GM23338 (cell line): Measurements from ENCODE around the gene HOXD4. TPM values are rescaled to one million over a fixed set of nuclear protein-coding genes. Genes with fewer than 3 reads are reported as not detected.

Experiments used
- ATAC-seq: fragments of 200-7000 bp; cut with Tn5 transposase; 3 replicates; pipeline ENCODE4 v1.9.1; 2020
- DNase-seq: peaks from one replicate; pipeline ENCODE4 v3.0.0-alpha.2; 2015; ENCODE audit warnings: low spot score
- H2AFZ ChIP-seq: fragments of 200-600 bp; sonication (generic); 2 replicates; pipeline ENCODE4 v1.8.0; 2016; ENCODE audit warnings: antibody characterized with exemption, mild to moderate bottlenecking, moderate library complexity
- H3F3A ChIP-seq: fragments of 200-600 bp; sonication (generic); replicated peaks from 2 replicates; pipeline ENCODE4 v1.8.0; 2017; ENCODE audit warnings: antibody characterized with exemption, mixed run types, low read depth
- H3K27ac ChIP-seq: fragments of 200-600 bp; sonication (generic); 2 replicates; pipeline ENCODE4 v1.6.1; 2016; ENCODE audit warnings: low read depth
- H3K27me3 ChIP-seq: fragments of 200-600 bp; sonication (generic); 2 replicates; pipeline ENCODE4 v1.8.0; 2016; ENCODE audit warnings: mild to moderate bottlenecking, mixed run types, moderate library complexity; ENCODE audit not compliant: insufficient read depth
- H3K36me3 ChIP-seq: fragments of 200-600 bp; sonication (generic); 2 replicates; pipeline ENCODE4 v1.8.0; 2016; ENCODE audit warnings: mild to moderate bottlenecking; ENCODE audit not compliant: insufficient read depth
- H3K4me1 ChIP-seq: fragments of 200-600 bp; sonication (generic); 2 replicates; pipeline ENCODE4 v1.8.0; 2016; ENCODE audit warnings: mild to moderate bottlenecking, moderate library complexity; ENCODE audit not compliant: insufficient read depth
- H3K4me2 ChIP-seq: fragments of 200-600 bp; sonication (generic); 2 replicates; pipeline ENCODE4 v1.7.1; 2017; ENCODE audit warnings: mixed run types
- H3K4me3 ChIP-seq: fragments of 200-600 bp; sonication (generic); 2 replicates; pipeline ENCODE4 v1.6.1; 2016; ENCODE audit warnings: mixed run types
- H3K79me2 ChIP-seq: fragments of 200-600 bp; sonication (generic); replicated peaks from 2 replicates; pipeline ENCODE4 v1.8.0; 2017; ENCODE audit warnings: mild to moderate bottlenecking; ENCODE audit not compliant: insufficient read depth
- H3K9me2 ChIP-seq: fragments of 200-600 bp; sonication (generic); 2 replicates; pipeline ENCODE4 v1.8.0; 2017; ENCODE audit not compliant: insufficient read depth
- H4K20me1 ChIP-seq: fragments of 200-600 bp; sonication (generic); replicated peaks from 2 replicates; pipeline ENCODE4 v1.8.0; 2017; ENCODE audit warnings: mild to moderate bottlenecking; ENCODE audit not compliant: insufficient read depth
- H3K27ac Mint-ChIP-seq: 2 replicates; pipeline ENCODE4 v1.8.0; 2020; ENCODE audit warnings: inconsistent platforms, mild to moderate bottlenecking, moderate library complexity, mixed read lengths
- H3K27me3 Mint-ChIP-seq: 3 replicates; pipeline ENCODE4 v1.8.0; 2022; ENCODE audit warnings: low read depth, mild to moderate bottlenecking, moderate library complexity, mixed read lengths, inconsistent platforms; ENCODE audit not compliant: insufficient read depth, poor library complexity
- H3K36me3 Mint-ChIP-seq: 3 replicates; pipeline ENCODE4 v1.8.0; 2021; ENCODE audit warnings: low read depth, mild to moderate bottlenecking, inconsistent platforms, moderate library complexity, mixed read lengths
- H3K4me1 Mint-ChIP-seq: 3 replicates; pipeline ENCODE4 v1.8.0; 2020; ENCODE audit warnings: mild to moderate bottlenecking, inconsistent platforms, mixed read lengths
- H3K4me3 Mint-ChIP-seq: 3 replicates; pipeline ENCODE4 v1.8.0; 2021; ENCODE audit warnings: moderate library complexity, mild to moderate bottlenecking, inconsistent platforms, mixed read lengths
- H3K9me3 Mint-ChIP-seq: 3 replicates; pipeline ENCODE4 v1.8.0; 2020; ENCODE audit warnings: moderate library complexity, mild to moderate bottlenecking, inconsistent platforms, mixed read lengths
- CREB1 ChIP-seq: fragments of 250-450 bp; sonication (Bioruptor Pico); IDR thresholded peaks from 2 replicates; pipeline ENCODE4 v1.5.0; 2020; ENCODE audit warnings: low read depth, mild to moderate bottlenecking, moderate library complexity
- EZH2 ChIP-seq: fragments of 200-600 bp; sonication (generic); IDR thresholded peaks from one replicate; pipeline ENCODE4 v1.8.0; 2017; ENCODE audit warnings: antibody characterized with exemption, mild to moderate bottlenecking, low read depth; ENCODE audit not compliant: unreplicated experiment
- JUNB ChIP-seq: IDR thresholded peaks from one replicate; pipeline ENCODE4 v1.6.1; 2016; ENCODE audit warnings: antibody characterized with exemption; ENCODE audit not compliant: unreplicated experiment
- NANOG ChIP-seq: IDR thresholded peaks from 2 replicates; pipeline ENCODE4 v1.6.1; 2016; ENCODE audit warnings: antibody characterized with exemption, borderline replicate concordance
- ZNF114 ChIP-seq: fragments of 250-450 bp; sonication (Bioruptor Pico); IDR thresholded peaks from 2 replicates; pipeline ENCODE4 v1.5.0; 2020; ENCODE audit warnings: mild to moderate bottlenecking, moderate library complexity
- polyA plus RNA-seq: library from polyadenylated mRNA; unstranded; fragments of >200 nt; fragmentation: Nextera tagmentation; extraction: Ambion mirVana; gene quantifications from 2 replicates; pipeline ENCODE4 v1.2.1, GENCODE V29; 2016
- total RNA-seq: library from RNA; depleted of rRNA; stranded (reverse); fragments of >200 nt; shearing (Covaris generic); gene quantifications from 2 replicates; pipeline ENCODE4 v1.2.3, GENCODE V29; 2014
- TF ChIP-seq, protein P1 (sequence below): IDR thresholded peaks from 2 replicates; pipeline ENCODE4 v1.6.1; 2016; ENCODE audit warnings: antibody characterized with exemption
- TF ChIP-seq, protein P2 (sequence below): fragments of 250-450 bp; sonication (Bioruptor Pico); IDR thresholded peaks from 2 replicates; pipeline ENCODE4 v1.5.0; 2020; ENCODE audit warnings: mild to moderate bottlenecking, moderate library complexity

HOXD4 gene
- total and polyA plus RNA-seq, 2 experiments from 2014 or later, result not detected

DNA sequence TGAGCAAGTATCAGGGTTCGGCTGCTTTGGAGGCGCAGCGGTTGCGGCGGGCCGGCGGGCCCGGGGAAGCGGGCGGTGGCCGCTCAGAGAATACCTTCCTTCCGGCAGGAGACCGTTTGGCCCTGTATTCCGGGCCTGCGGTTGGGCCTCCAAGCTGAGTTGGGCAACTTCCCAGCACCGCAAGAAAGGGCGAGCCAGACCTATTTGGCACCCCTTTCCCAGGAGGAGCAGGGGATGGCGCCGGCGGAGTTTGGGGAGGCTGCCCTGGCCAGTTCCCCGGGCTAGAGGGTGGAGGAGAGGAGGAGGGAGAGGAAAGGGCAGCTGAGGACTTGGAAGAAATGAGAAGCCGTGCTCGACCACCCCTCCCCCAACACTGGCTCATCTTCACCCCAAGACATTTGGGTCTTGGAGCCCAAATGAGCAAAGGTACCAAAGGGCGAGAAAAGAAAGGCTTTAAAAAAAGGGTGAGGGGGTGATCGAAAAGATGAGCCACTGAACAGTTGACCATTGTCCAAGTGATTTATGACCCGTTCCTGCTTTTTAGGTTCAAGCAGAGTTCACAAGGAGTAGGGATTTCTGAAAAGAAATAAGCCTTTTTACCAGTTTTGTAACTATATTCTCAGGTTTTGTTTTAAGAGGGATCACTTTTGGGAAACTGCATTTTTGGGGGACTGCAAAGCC, 14.2 kb downstream of the HOXD4 start:
- peak; percentile 62 for DNase-seq
- peak overlapping the region; percentile 44; the same call in 1 of the 2 replicates for H3K4me3 ChIP-seq
- no peaks in the 10 kb centered on the region for H3K79me2 ChIP-seq
- Mint-ChIP-seq H3K36me3 (no peaks in the 10 kb centered on the region), H3K27ac (no peak overlapping the region), H3K4me3 (peak overlapping the region; percentile 26), H3K27me3 (peaks cover 100% of the 10 kb centered on the region), H3K4me1 (peaks cover 30% of the 10 kb centered on the region), H3K9me3 (peaks cover 7% of the 10 kb centered on the region; the same call in 1 of the 3 replicates)
- H3K27me3 ChIP-seq, result peaks cover 100% of the 10 kb centered on the region
- ATAC-seq, result peak; percentile 39
- H3K4me2 ChIP-seq, result peak overlapping the region; percentile 73
- H3K36me3 ChIP-seq, result no peaks in the 10 kb centered on the region; the same call in 1 of the 2 replicates
- TF ChIP-seq EZH2 (peak; percentile 73), ZNF114 (CRISPR knock-in tag) (no peak), NANOG (no peak), CREB1 (CRISPR knock-in tag) (no peak), JUNB (no peak)
- TF ChIP-seq, protein P1, sequence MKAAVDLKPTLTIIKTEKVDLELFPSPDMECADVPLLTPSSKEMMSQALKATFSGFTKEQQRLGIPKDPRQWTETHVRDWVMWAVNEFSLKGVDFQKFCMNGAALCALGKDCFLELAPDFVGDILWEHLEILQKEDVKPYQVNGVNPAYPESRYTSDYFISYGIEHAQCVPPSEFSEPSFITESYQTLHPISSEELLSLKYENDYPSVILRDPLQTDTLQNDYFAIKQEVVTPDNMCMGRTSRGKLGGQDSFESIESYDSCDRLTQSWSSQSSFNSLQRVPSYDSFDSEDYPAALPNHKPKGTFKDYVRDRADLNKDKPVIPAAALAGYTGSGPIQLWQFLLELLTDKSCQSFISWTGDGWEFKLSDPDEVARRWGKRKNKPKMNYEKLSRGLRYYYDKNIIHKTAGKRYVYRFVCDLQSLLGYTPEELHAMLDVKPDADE, result no peak
- TF ChIP-seq, protein P2, sequence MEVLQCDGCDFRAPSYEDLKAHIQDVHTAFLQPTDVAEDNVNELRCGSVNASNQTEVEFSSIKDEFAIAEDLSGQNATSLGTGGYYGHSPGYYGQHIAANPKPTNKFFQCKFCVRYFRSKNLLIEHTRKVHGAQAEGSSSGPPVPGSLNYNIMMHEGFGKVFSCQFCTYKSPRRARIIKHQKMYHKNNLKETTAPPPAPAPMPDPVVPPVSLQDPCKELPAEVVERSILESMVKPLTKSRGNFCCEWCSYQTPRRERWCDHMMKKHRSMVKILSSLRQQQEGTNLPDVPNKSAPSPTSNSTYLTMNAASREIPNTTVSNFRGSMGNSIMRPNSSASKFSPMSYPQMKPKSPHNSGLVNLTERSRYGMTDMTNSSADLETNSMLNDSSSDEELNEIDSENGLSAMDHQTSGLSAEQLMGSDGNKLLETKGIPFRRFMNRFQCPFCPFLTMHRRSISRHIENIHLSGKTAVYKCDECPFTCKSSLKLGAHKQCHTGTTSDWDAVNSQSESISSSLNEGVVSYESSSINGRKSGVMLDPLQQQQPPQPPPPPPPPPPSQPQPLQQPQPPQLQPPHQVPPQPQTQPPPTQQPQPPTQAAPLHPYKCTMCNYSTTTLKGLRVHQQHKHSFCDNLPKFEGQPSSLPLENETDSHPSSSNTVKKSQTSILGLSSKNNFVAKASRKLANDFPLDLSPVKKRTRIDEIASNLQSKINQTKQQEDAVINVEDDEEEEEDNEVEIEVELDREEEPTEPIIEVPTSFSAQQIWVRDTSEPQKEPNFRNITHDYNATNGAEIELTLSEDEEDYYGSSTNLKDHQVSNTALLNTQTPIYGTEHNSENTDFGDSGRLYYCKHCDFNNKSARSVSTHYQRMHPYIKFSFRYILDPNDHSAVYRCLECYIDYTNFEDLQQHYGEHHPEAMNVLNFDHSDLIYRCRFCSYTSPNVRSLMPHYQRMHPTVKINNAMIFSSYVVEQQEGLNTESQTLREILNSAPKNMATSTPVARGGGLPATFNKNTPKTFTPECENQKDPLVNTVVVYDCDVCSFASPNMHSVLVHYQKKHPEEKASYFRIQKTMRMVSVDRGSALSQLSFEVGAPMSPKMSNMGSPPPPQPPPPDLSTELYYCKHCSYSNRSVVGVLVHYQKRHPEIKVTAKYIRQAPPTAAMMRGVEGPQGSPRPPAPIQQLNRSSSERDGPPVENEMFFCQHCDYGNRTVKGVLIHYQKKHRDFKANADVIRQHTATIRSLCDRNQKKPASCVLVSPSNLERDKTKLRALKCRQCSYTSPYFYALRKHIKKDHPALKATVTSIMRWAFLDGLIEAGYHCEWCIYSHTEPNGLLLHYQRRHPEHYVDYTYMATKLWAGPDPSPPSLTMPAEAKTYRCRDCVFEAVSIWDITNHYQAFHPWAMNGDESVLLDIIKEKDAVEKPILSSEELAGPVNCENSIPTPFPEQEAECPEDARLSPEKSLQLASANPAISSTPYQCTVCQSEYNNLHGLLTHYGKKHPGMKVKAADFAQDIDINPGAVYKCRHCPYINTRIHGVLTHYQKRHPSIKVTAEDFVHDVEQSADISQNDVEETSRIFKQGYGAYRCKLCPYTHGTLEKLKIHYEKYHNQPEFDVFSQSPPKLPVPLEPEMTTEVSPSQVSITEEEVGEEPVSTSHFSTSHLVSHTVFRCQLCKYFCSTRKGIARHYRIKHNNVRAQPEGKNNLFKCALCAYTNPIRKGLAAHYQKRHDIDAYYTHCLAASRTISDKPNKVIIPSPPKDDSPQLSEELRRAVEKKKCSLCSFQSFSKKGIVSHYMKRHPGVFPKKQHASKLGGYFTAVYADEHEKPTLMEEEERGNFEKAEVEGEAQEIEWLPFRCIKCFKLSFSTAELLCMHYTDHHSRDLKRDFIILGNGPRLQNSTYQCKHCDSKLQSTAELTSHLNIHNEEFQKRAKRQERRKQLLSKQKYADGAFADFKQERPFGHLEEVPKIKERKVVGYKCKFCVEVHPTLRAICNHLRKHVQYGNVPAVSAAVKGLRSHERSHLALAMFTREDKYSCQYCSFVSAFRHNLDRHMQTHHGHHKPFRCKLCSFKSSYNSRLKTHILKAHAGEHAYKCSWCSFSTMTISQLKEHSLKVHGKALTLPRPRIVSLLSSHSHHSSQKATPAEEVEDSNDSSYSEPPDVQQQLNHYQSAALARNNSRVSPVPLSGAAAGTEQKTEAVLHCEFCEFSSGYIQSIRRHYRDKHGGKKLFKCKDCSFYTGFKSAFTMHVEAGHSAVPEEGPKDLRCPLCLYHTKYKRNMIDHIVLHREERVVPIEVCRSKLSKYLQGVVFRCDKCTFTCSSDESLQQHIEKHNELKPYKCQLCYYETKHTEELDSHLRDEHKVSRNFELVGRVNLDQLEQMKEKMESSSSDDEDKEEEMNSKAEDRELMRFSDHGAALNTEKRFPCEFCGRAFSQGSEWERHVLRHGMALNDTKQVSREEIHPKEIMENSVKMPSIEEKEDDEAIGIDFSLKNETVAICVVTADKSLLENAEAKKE (CRISPR knock-in tag), result no peak
- H3K4me1 ChIP-seq, result peaks cover 45% of the 10 kb centered on the region
- peaks cover 65% of the 10 kb centered on the region for H4K20me1 ChIP-seq
- no peak overlapping the region for H2AFZ ChIP-seq
- no peaks in the 10 kb centered on the region for H3K9me2 ChIP-seq
- peaks cover 19% of the 10 kb centered on the region for H3F3A ChIP-seq
- no peak overlapping the region for H3K27ac ChIP-seq
